Measurements from ENCODE around the gene PATJ.
"Not testable (repeated sequence)": the region's sequence is repeated elsewhere in the genome, so short reads cannot be mapped to it uniquely, and the experiment has no call there.

PATJ gene

GRCh38 chr1:61743716-61744580, 1.7 kb downstream of the PATJ start:
- peak in 1 of 2 donors; percentile 1 for DNase-seq

GRCh38 chr1:61746813-61747212, 4.5 kb downstream of the PATJ start:
- no peak for DNase-seq

- DNase-seq: no peak
Measured at GRCh38 chr1:61748566-61748965, 6.3 kb downstream of the PATJ start.

DNA sequence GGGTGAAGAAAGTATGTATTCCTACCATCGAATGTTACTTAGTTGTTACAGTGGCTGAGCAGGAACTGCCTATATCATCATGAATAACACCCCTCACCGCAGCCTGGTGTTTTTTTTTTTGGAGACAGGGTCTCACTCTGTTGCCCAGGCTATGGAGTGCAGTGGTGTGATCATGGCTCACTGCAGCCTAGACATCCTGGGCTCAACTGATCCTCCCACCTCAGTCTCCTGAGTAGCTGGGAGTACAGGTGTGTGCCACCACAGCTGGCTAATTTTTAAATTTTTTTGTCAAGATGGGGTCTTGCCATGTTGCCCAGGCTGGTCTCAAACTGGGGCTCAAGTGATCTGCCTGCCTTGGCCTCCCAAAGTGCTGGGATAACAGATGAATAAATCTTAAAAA, 7.3 kb downstream of the PATJ start:
- DNase-seq: no peak

DNA sequence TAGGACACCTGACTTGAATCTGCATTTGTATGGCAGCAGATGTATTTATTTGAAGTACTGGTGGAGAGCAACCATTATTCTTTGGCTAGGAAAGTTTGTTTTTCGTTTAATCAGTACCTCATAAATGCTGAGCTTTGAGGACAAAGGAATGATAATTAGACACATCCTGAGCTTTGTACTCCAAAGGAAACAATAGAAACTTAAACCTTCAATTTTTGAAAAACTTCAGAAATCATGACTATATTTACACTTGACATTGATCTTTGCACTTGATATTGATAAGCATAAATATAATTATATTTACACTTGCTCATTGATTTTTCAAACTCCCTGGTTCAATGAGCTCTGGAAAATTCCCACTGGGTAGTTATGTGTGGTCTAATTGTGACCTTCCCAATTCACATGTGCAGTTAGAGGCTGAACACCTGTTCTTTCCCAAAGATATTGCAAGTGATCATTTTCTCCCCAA, 10.7 kb downstream of the PATJ start:
- DNase-seq: no peak

- DNase-seq: no peak
Measured at GRCh38 chr1:61753998-61754508, 11.8 kb downstream of the PATJ start.

DNA sequence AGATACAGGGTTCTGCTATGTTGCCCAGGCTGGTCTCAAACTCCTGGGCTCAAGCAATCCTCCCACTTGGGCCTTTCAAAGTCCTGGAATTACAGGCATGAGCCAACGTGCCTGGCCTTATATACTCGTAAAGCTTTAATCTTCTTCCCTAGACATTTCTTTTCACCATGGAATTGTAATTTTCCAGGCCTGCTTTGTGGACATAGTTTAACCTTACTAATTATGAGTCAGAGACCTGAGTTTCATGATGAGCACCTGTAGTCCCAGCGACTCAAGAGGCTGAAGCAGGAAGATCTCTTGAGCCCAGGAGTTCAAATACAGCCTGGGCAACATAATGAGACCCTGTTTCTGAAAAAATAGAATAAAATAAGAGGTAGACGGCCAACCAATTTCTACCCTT, 12.3 kb downstream of the PATJ start:
- no peak for DNase-seq

DNA sequence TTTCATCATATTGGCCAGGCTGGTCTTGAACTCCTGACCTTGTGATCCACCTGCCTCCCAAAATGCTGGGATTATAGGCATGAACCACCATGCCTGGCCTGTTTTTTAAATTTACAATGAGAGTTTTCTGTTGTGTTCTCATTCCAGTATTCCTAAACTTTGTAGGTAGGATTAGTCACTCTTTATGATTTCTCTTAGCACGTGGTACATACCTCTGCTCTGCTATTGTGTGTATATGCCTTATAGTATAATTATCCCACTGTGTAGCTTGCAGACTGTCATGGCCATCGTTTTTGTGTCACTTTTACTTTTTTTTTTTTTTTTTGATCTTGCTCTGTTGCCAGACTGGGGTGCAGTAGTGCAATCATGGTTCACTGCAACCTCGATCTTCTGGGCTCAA, 14.5 kb downstream of the PATJ start:
- DNase-seq: no peak

GRCh38 chr1:61757950-61758349, 15.7 kb downstream of the PATJ start:
- no peak for DNase-seq

DNA sequence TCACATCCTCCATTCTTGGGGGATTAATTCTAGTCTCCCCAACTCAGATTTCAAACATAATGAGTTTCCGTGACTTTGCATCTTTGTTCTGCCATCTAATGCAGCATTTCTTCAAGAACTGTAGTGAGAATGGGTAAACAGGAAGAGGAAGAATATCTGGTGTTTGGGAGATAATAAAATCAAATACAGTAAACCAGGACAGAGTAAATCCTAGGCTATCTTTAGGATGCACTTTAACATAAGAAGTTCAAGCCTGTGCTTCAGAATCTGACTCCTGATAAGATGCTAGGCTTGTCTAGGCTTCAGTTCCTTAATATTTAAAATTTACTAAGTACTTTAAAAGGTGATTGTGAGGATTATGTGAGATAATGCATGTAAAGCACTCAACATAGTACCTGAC, 27.9 kb downstream of the PATJ start:
- no peak for DNase-seq

DNA sequence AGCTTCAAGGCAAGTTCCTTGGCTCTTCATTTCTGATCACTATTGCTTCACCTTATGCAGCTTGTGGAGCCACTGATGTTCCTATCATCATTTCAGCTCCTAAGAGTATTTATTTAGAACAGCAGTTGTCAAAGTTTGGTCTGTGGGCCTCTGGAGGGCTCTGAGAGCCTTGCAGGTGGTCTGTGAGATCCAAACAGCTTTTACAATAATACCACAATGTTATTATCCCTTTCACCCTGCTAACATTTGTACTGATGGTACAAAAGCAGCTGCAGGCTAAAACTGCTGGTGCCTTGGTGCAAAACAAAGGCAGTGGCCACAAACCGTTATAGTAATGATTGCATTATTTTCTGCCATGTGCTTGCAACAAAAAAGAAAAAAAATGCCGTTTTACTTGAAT, 33.8 kb downstream of the PATJ start:
- no peak for DNase-seq

DNA sequence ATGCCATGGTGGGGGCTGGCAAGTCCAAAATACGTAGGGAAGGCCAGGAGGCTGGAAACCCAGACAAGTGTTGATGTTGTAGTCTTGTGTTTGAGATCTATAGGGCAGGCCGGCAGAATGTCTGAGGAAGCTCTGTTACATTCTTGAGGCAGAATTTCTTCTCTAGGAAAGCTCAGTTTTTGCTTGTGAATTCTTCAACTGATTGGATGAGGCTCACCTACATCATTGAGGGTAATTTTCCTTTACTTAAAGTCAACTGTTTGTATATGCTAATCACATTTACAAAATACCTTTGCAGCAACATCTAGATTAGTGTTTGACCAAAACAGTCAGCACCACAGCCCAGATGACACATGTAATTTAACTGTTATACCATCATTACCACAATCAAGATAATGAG, 37.0 kb downstream of the PATJ start:
- DNase-seq: no peak

- DNase-seq: no peak
Measured at GRCh38 chr1:61781151-61781550, 38.9 kb downstream of the PATJ start.

DNA sequence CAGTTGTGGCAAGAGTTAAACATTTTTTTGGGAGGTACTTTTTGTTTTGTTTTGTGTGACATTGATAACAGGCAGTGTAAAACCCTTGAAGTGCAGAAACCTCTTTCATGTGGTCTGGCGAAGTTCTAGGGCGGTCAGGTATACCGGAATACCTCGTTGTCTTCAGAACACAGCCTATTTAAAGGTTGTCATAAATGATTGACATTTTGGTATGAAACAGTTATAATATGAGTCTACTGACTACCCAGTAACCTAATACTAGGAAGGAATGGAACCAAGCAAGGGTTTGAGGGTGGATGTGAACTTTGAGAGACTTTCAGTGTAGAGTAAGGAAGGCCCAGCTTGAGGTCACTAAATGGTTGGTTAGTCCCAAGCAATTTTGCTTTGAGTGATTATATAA, 40.5 kb downstream of the PATJ start:
- peak; percentile 74 to 84 for DNase-seq

DNA sequence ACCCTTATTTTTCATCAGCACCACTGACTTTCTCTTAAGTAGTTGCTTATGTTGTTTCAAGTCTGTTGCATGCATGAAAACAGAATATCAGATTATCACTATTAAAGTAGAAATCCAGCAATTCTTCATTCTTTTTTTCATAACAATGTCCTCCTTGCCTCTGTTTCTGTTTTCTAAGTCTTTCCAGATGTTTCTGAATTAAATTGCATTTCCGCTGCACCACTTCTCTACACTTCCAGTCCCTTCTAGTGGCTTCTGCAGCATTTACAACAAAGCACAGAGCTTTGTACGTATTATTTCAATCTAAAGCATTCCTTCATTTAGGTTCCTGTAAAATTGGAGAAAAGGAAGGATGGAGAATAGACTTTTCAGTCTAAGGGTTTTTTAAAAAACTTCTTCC, 42.4 kb downstream of the PATJ start:
- no peak for DNase-seq

GRCh38 chr1:61790837-61791236, 48.6 kb downstream of the PATJ start:
- DNase-seq: no peak

DNA sequence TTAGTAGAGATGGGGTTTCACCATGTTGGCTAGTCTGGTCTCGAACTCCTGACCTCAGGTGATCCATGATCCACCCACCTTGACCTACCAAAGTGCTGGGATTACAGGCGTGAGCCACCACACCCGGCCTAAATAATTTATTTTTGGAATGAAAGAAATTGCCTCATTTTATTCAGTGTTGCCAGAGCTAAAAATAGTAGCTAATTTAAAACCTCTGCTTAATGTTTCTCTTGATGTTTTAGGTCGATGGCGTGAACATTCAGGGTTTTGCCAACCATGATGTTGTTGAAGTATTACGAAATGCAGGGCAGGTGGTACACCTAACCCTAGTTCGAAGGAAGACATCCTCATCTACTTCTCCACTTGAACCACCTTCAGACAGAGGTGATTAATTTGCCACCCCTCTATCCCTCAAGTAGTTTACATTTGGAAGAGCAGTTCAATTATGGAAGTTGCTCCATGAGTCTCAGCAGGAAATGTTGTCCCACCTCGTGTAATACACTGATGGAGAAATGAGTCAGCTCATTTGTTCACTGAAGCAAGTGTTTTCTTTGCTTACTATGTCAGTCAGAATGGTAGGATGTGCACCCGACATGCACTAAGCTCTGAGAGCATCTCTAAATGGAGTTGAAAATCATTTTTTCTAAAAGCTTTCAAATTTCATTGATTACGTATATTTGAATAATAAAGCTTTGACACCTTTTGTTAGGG, 54.9 kb downstream of the PATJ start:
- DNase-seq: no peak

DNA sequence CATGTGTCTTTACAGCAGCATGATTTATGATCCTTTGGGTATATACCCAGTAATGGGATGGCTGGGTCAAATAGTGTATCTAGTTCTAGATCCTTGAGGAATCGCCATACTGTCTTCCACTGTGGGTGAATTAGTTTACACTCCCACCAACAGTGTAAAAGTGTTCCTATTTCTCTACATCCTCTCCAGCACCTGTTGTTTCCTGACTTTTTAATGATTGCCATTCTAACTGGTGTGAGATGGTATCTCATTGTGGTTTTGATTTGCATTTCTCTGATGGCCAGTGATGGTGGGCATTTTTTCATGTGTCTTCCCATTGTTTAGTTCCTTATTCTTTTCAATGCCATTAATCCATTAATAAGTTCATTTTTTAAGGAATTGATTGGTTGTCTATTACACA, 58.8 kb downstream of the PATJ start:
- DNase-seq: not testable (repeated sequence)

- no peak for DNase-seq
Measured at GRCh38 chr1:61807606-61808140, 65.4 kb downstream of the PATJ start.

DNA sequence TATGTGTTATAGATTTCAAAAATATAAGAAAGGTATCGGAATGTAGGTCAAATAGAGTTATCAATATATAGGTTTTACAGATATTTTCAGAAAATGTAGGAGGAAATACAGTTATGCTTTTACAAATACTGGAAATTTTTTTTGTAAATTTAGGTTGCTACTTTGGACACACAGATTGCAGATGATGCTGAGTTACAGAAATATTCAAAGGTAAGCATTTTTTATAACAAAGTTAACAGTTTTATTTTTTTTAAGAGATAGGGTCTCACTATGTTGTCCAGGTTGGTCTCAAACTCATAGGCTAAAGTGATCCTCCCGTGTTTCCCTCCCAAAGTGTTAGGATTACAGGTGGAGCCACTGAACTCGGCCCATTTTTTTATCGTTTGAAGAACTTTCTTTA, 66.0 kb downstream of the PATJ start:
- no peak for DNase-seq

- no peak for DNase-seq
Measured at GRCh38 chr1:61808968-61809367, 66.7 kb downstream of the PATJ start.

- DNase-seq: no peak
Measured at GRCh38 chr1:61812916-61813315, 70.6 kb downstream of the PATJ start.

DNA sequence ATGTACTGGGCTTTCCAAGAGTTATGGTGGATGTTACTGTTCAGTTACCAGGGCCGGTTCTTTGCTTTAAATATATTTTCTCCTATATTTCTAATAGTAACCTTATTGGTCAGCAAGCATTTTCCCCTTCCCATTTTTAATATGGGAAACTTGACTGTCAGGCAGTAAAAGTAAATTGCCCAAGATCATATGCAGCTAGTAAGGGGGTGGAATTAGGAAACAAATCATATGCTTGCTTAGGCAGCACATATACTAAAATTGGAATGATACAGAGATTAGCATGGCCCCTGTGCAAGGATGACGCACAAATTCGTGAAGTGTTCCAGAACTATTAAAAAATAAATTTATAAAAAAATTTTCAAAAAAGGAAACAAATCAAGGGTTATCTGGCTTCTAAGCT, 73.9 kb downstream of the PATJ start:
- no peak for DNase-seq

DNA sequence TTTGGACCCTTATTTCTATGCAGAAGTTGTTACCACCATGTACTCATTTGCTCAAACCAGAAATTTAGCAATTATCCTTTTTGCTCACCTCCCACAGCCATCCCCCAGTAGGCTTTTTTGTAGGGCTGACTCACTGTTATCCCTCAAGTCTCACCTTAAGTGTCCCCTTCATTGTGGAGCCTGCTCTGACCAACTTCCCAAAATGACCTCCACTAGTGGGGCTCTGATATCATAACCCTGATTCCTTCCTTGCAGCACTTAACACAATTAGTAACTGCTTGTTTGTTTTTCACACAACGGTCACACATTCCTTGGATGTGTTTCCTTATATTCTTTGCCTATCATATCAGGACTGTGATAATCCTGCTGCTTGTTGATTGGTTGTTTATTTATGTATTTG, 76.7 kb downstream of the PATJ start:
- DNase-seq: no peak
